ENCODE data around the gene MYRFL. TPM values are rescaled to one million over a fixed set of nuclear protein-coding genes. Genes with fewer than 3 reads are reported as not detected.

The MYRFL gene
- total RNA-seq, 1 experiment from 2014 or later, result 0.16 TPM

DNA sequence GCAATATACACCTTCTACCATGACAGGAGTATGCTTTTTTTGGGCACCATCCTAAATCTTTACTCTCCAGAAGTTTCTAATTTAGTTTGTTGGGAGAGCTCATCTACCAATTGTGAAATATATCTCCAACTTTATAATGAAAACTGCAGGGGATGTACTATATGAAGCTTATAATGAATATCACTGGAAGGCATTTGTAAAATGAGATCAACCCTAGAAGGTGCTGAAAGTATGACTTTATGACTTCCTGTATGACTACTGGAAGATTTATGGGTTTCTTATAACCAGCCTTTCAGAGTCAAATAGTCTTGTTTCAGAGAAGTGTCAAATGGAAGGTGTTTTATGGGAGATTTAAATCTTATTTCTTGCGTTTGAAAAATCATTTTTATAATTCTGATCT lies 122.9 kb downstream of the MYRFL start:
- ChIA-PET CTCF (no interaction called here), POLR2A (no interaction called here)
- TF ChIP-seq, protein P1, sequence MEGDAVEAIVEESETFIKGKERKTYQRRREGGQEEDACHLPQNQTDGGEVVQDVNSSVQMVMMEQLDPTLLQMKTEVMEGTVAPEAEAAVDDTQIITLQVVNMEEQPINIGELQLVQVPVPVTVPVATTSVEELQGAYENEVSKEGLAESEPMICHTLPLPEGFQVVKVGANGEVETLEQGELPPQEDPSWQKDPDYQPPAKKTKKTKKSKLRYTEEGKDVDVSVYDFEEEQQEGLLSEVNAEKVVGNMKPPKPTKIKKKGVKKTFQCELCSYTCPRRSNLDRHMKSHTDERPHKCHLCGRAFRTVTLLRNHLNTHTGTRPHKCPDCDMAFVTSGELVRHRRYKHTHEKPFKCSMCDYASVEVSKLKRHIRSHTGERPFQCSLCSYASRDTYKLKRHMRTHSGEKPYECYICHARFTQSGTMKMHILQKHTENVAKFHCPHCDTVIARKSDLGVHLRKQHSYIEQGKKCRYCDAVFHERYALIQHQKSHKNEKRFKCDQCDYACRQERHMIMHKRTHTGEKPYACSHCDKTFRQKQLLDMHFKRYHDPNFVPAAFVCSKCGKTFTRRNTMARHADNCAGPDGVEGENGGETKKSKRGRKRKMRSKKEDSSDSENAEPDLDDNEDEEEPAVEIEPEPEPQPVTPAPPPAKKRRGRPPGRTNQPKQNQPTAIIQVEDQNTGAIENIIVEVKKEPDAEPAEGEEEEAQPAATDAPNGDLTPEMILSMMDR (IDR thresholded peaks at IDR 0.05; ENCODE audit: insufficient read depth in 1 of 2, low read depth in 1 of 2, low read length in 1 of 2, severe bottlenecking in 1 of 2, unreplicated experiment in 1 of 2), result no peak
- DNase-seq, result no peak
- no peaks in the 10 kb centered on the region for H3K4me1 Mint-ChIP-seq (ENCODE audit: low read depth, unreplicated experiment)
- Histone ChIP-seq H3K4me3 (ENCODE audit: low read depth, low read length) (no peak overlapping the region), H3K4me1 (no peaks in the 10 kb centered on the region), H3K36me3 (ENCODE audit: control insufficient read depth, insufficient read depth, low read length) (no peaks in the 10 kb centered on the region), H3K9me3 (no peaks in the 10 kb centered on the region), H3K27me3 (replicated peaks; ENCODE audit: control insufficient read depth, insufficient read depth, low read length) (no peaks in the 10 kb centered on the region)
- no peak overlapping the region for H3K4me3 Mint-ChIP-seq (ENCODE audit: unreplicated experiment)
- no peaks in the 10 kb centered on the region for H3K9me3 Mint-ChIP-seq (ENCODE audit: unreplicated experiment)
- H3K27ac Mint-ChIP-seq (ENCODE audit: unreplicated experiment), result no peak overlapping the region
- BruUV-seq (replicated peaks), result no TSS peak
- intact Hi-C loops (cut with micrococcal nuclease; ENCODE audit: unreplicated experiment), result no loop called here
- H3K27me3 Mint-ChIP-seq (ENCODE audit: insufficient read depth, unreplicated experiment), result peaks cover 3% of the 10 kb centered on the region
- no peaks in the 10 kb centered on the region for H3K36me3 Mint-ChIP-seq (ENCODE audit: insufficient read depth, unreplicated experiment)

DNA sequence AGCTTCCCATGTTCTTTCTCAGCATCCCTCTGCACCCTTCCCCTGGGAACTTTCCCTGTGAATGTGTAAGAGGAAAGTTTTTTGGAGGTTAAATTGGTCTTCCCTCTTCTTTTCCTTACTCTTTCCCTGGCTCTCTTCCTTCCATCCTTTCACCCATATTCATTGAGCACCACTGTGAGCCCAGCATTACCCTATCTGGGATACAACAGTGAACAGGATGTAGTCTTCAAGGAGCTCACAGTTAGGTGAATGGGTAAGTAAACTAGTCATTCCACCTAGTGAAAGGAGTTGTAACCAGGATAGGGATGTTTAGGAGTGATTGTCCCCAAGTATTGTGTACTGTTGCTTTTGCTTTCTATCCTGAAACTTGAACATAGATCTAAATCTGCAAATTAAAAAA lies 123.8 kb downstream of the MYRFL start:
- TF ChIP-seq, protein P1 (IDR thresholded peaks at IDR 0.05; ENCODE audit: insufficient read depth in 1 of 2, low read depth in 1 of 2, low read length in 1 of 2, severe bottlenecking in 1 of 2, unreplicated experiment in 1 of 2), result no peak
- no peaks in the 10 kb centered on the region for H3K9me3 ChIP-seq
- Mint-ChIP-seq H3K4me1 (ENCODE audit: low read depth, unreplicated experiment) (no peaks in the 10 kb centered on the region), H3K4me3 (ENCODE audit: unreplicated experiment) (no peak overlapping the region), H3K27me3 (ENCODE audit: insufficient read depth, unreplicated experiment) (peaks cover 3% of the 10 kb centered on the region), H3K9me3 (ENCODE audit: unreplicated experiment) (no peaks in the 10 kb centered on the region), H3K27ac (ENCODE audit: unreplicated experiment) (no peak overlapping the region), H3K36me3 (ENCODE audit: insufficient read depth, unreplicated experiment) (no peaks in the 10 kb centered on the region)
- BruUV-seq (replicated peaks), result no TSS peak
- H3K4me1 ChIP-seq, result no peaks in the 10 kb centered on the region
- H3K4me3 ChIP-seq (ENCODE audit: low read depth, low read length), result no peak overlapping the region
- DNase-seq, result no peak
- intact Hi-C loops (cut with micrococcal nuclease; ENCODE audit: unreplicated experiment), result no loop called here
- no peaks in the 10 kb centered on the region for H3K36me3 ChIP-seq (ENCODE audit: control insufficient read depth, insufficient read depth, low read length)
- ChIA-PET POLR2A (no interaction called here), CTCF (no interaction called here)
- no peaks in the 10 kb centered on the region for H3K27me3 ChIP-seq (replicated peaks; ENCODE audit: control insufficient read depth, insufficient read depth, low read length)

DNA sequence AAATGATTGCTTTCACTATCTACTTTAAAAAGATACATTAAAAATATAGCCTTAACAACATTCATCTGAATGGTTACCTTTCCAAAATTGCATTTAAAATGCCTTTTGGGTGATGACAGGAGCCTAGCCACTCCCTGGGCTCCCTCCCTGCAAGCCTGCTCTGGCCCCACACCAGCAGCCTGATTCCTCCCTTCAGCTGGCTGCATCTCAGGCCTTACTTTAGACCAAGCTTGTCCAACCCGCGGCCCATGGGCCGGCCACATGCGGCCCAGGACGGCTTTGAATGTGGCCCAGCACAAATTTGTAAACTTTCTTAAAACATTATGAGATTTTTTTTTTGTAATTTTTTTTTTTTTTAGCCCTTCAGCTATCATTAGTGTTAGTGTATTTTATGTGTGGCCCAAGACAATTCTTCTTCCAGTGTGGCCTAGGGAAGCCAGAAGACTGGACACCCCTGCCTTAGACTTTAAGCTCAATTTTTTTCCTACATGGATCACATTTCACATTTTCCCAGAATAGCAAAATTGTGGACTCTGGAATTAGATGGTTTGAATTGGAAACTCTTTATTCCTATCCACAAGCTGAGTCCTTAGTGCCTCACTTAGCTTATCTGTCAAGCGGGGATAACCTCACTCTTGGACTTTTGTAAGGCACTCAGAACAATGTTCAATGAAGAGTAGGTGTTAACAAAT lies 124.4 kb downstream of the MYRFL start:
- Mint-ChIP-seq H3K27ac (ENCODE audit: unreplicated experiment) (no peak overlapping the region), H3K36me3 (ENCODE audit: insufficient read depth, unreplicated experiment) (no peaks in the 10 kb centered on the region), H3K27me3 (ENCODE audit: insufficient read depth, unreplicated experiment) (peaks cover 3% of the 10 kb centered on the region), H3K9me3 (ENCODE audit: unreplicated experiment) (no peaks in the 10 kb centered on the region), H3K4me1 (ENCODE audit: low read depth, unreplicated experiment) (no peaks in the 10 kb centered on the region), H3K4me3 (ENCODE audit: unreplicated experiment) (no peak overlapping the region)
- ChIA-PET CTCF (interaction anchor here (0.6 kb wide), 1 partner anchor 90 kb away, joined by 3 read pairs; no protein-coding TSS in a partner anchor), POLR2A (no interaction called here)
- Histone ChIP-seq H3K27me3 (replicated peaks; ENCODE audit: control insufficient read depth, insufficient read depth, low read length) (no peaks in the 10 kb centered on the region), H3K4me1 (no peaks in the 10 kb centered on the region), H3K4me3 (ENCODE audit: low read depth, low read length) (no peak overlapping the region), H3K36me3 (ENCODE audit: control insufficient read depth, insufficient read depth, low read length) (no peaks in the 10 kb centered on the region), H3K9me3 (no peaks in the 10 kb centered on the region)
- TF ChIP-seq, protein P1 (IDR thresholded peaks at IDR 0.05; ENCODE audit: insufficient read depth in 1 of 2, low read depth in 1 of 2, low read length in 1 of 2, severe bottlenecking in 1 of 2, unreplicated experiment in 1 of 2), result no peak
- no peak for DNase-seq
- intact Hi-C loops (cut with micrococcal nuclease; ENCODE audit: unreplicated experiment), result no loop called here
- BruUV-seq (replicated peaks), result no TSS peak

Measured in Caco-2 (cell line).